Measurements from ENCODE around the gene CACUL1. TPM values are rescaled to one million over a fixed set of nuclear protein-coding genes. Genes with fewer than 3 reads are reported as not detected.

Gene CACUL1
- total and polyA plus RNA-seq, 2 donors (not counting 3 experiments of a cell fraction or from before 2014, with no cell fraction given): 6.0 to 35.1 TPM

- H3K27me3 ChIP-seq (ENCODE audit: control insufficient read depth in 2 of 2, insufficient read depth in 2 of 2, low read length in 2 of 2): no peaks in the 10 kb centered on the region
- H3K4me1 ChIP-seq (ENCODE audit: control insufficient read depth, extremely low read depth, insufficient read depth, low read length): no peaks in the 10 kb centered on the region
- H3K36me3 ChIP-seq (ENCODE audit: control insufficient read depth in 2 of 2, extremely low read depth in 1 of 2, insufficient read depth in 2 of 2, low read length in 2 of 2): no peaks in the 10 kb centered on the region
- ChIA-PET CTCF (interaction anchor here (1.1 to 1.9 kb wide), 2 partner anchors 11 to 174 kb away, joined by 5 read pairs; no protein-coding TSS in a partner anchor), POLR2A (no interaction called here)
- peaks cover 87% of the 10 kb centered on the region for H3K79me2 ChIP-seq (ENCODE audit: control insufficient read depth, insufficient read depth, low read length)
- no peak overlapping the region for H3K4me3 ChIP-seq (replicated peaks in 1 of 3; ENCODE audit: insufficient read depth in 1 of 3, low read depth in 1 of 3, low read length in 3 of 3)
- H3K9me1 ChIP-seq (replicated peaks; ENCODE audit: control insufficient read depth, extremely low read depth, insufficient read depth, low read length): no peaks in the 10 kb centered on the region
- dilution Hi-C loops (cut with MboI; ENCODE audit: extremely low pct_ligation_motif_present, low sequenced_read_pairs) (no loop called here), intact Hi-C loops (cut with micrococcal nuclease) (loop anchor here (1.0 kb wide), 1 partner anchor 13 kb away; no protein-coding TSS in a partner anchor)
- H3K4me2 ChIP-seq (ENCODE audit: insufficient read depth, low read length): no peak overlapping the region
- no peaks in the 10 kb centered on the region for H3K9me3 ChIP-seq (replicated peaks; ENCODE audit: control insufficient read depth, insufficient read depth, low read length)
- no peak overlapping the region for H2AFZ ChIP-seq (ENCODE audit: low read depth, low read length)
- DNase-seq (ENCODE audit: low read depth, low spot score) (no peak), FAIRE-seq (no peak)
- BruUV-seq (replicated peaks): no TSS peak
- peaks cover 16% of the 10 kb centered on the region for H4K20me1 ChIP-seq (replicated peaks; ENCODE audit: control insufficient read depth, extremely low read depth, insufficient read depth, low read length)
- H3K27ac ChIP-seq (ENCODE audit: insufficient read depth, low read depth, low read length): no peak overlapping the region
- TF ChIP-seq POLR2A (IDR thresholded peaks at IDR 0.05; ENCODE audit: low read depth, low read length) (no peak), EZH2 (IDR thresholded peaks at IDR 0.05; ENCODE audit: borderline replicate concordance, low read depth, low read length, severe bottlenecking) (no peak), MAX (IDR thresholded peaks at IDR 0.05; ENCODE audit: insufficient read depth, insufficient read length) (no peak), MYC (IDR thresholded peaks at IDR 0.05; ENCODE audit: low read depth, low read length) (no peak), GATA2 (IDR thresholded peaks at IDR 0.05; ENCODE audit: insufficient read depth, insufficient read length, low read depth, low read length) (no peak), CTCF (IDR thresholded peaks at IDR 0.05; ENCODE audit: extremely low read depth in 1 of 2, insufficient read depth in 1 of 2, low read depth in 1 of 2, low read length in 2 of 2) (no peak), FOS (IDR thresholded peaks at IDR 0.05; ENCODE audit: borderline replicate concordance, insufficient read depth, low read length) (no peak), POLR2AphosphoS5 (IDR thresholded peaks at IDR 0.05; ENCODE audit: insufficient read depth, low read depth, low read length) (no peak), JUN (IDR thresholded peaks at IDR 0.05; ENCODE audit: borderline replicate concordance, insufficient read depth, insufficient read length, low read depth) (no peak)
- no peak overlapping the region for H3K9ac ChIP-seq (replicated peaks; ENCODE audit: extremely low read depth, insufficient read depth, low read length)
Observed at GRCh38 chr10:118742782-118743181, 12.0 kb downstream of the CACUL1 start.
